ENCODE measurements around the gene CDK11A.
"Not testable (repeated sequence)": the region's sequence is repeated elsewhere in the genome, so short reads cannot be mapped to it uniquely, and the experiment has no call there.

Gene CDK11A

GRCh38 chr1:1662830-1663560, 61.2 kb downstream of the CDK11A start:
- not testable (repeated sequence) for DNase-seq (ENCODE audit: low read depth in 2 of 2)

- not testable (repeated sequence) for DNase-seq (ENCODE audit: low read depth in 2 of 2)
These were observed 61.8 kb downstream of the CDK11A start for GRCh38 chr1:1662392-1662791.

- peak; percentile 90 to 96 for DNase-seq (ENCODE audit: low read depth in 2 of 2)
These were observed 65.3 kb downstream of the CDK11A start, which contains the start of gene CDK11B for GRCh38 chr1:1658583-1659549. TSS of gene CDK11B (minus strand) at chr1:1659004. CDS start at chr1:1657485, 1,519 bp downstream.
